Measurements from ENCODE around the gene FGFBP2. TPM values are rescaled to one million over a fixed set of nuclear protein-coding genes. Genes with fewer than 3 reads are reported as not detected.

FGFBP2 gene, protein sequence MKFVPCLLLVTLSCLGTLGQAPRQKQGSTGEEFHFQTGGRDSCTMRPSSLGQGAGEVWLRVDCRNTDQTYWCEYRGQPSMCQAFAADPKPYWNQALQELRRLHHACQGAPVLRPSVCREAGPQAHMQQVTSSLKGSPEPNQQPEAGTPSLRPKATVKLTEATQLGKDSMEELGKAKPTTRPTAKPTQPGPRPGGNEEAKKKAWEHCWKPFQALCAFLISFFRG
- 0.79 TPM for total RNA-seq
- long read RNA-seq, partial matches to known transcripts: 0 of 2 reads
- long read RNA-seq, other reads (novel, unspliced or antisense): 0 of 2 reads

DNA sequence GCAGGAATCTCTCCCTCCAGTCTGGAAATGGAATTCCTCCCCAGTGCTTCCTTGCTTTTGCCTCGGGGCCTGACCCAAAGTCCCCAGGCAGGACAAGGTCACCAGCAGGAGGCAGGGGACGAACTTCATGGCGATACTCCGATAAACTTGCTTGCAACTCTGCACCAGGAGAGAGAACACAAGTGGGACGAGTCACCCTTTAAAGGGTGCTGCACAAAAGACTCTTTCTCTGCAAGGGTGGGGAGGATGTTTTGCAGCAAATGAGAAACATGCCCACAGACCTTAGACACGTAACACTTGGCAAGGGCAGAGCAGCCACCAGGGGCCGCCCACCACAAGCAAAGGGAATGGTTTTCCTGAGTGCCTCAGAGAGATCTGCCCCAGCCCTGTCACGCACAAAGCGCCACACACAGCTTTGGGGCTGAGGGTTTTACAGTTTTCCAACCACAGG, at the start of gene FGFBP2:
TSS of gene FGFBP2 (minus strand) at position 175 of the 451 bp plus-strand sequence. CDS start at position 129, 46 bp downstream.
- intact Hi-C loops (cut with micrococcal nuclease): no loop called here
- ATAC-seq (peak; percentile 81), DNase-seq (peak; percentile 57)

DNA sequence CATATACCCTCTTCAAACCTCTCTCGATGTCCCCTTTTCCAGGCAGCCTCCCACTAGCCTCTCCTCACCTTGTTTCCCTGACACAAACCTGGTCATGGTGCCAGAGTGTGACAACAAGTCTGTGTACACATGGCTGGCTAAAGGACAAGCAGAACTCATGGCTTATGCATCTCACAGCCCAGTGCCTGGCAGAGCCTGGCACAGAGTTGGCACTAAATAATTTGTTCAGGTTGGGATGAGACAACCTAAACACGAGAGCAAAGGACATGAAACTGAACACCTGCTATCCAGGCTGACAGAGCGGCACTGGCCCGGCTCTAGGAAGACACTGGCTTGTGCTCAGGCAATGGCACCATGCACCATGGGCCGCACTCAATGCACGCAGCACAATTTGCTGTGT, 48.2 kb upstream of the FGFBP2 start:
- ATAC-seq: no peak
- intact Hi-C loops (cut with micrococcal nuclease): no loop called here
- DNase-seq: no peak

DNA sequence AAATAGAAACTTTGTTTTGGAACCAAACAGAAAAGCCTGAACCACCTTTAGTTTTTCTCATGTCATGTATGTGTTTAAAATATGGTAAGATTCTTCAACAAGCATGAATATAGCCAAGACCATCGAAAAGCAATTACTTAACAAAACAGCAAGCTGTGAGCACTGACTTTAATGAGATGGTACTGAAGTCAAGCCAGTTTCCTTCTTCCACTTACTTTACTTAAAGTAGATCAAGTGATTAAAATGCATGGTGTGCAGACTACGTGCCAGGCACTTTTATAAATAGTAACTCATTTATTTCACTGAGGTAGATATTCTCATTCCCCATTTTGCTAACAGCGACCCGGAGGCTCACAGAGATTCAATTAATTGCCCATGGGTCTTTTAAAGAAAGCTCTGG, 46.2 kb upstream of the FGFBP2 start:
- no peak for DNase-seq
- intact Hi-C loops (cut with micrococcal nuclease): no loop called here
- ATAC-seq: no peak

DNA sequence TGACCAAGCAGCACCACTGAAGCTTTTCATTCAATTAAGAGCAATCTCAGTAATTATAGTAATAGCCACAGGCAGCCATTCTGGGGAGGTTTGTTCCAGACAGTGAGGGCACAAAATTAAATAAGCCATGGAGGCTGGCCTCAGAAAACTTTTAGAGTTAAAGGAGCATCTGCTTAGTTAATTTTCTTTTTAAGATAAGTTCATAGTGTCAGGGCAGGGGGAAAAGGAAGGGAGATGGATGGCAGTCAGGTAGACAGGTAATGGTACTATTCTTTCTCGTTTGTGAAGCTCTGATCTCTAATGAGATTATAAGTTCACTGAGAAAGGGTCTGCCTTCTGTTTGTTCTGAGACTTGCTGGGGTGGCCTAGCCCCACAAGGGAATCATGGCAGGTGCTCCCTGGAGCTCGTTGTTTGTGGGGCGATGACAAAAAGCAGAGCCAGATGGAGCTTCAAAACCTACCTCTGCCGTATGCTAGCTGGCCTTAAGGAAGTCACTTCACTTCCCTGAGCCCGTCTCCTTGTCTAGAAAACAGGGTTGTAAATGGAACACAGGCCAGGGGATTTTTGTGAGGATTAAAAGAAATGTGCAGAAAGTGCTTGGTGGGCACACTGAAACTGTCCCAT, 44.6 kb upstream of the FGFBP2 start:
- ATAC-seq: no peak
- intact Hi-C loops (cut with micrococcal nuclease): no loop called here
- DNase-seq: no peak

DNA sequence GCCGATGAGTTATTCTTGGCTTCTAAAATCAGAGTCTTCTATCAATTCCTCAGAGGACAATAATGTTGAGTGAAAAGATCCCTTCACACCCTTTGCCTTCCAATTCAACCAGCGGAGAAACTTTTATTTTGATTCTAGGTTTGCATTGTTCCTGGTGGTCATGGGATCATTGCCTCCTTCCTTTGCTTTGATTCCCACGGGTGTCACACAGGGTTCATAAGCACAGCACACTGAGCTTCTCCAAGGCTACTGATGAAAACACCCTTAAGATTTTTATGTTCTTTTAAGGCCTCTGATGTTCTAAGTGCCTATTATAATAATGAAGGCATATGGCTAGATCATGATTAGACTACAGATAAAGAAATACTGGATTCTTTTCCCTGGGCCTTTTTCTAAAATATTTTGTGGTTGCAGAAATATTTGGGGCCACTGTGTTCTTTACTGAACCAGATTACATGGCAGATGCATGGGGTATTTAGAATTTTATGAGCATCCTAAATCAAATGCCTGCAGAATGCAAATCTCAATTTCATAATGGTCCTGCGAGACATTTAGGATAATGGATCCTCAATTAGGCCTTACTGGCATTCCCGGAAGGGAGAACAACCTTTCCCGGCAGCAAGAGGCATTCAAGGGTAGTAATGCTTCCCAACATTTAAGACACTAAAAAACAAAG, 43.9 kb upstream of the FGFBP2 start:
- no peak for ATAC-seq
- intact Hi-C loops (cut with micrococcal nuclease): no loop called here
- DNase-seq: no peak

DNA sequence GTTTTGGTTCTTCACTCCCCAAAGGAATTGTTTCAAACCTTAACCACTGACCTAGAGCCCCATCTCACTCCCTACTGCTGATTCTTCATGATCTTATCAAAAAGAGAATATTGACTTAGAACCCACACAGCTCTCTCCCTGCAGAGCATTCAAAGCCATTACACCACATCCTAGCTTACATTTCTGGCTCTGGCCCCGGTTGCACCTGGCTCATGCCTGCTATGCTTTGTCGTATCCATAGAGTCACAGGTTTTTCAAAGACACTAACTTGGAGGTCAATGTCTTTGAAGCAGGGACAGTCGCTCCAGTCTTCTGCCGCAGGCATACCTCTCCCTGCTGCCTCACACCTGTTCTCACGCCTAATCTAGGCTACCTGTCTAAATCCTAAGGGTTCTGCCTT, 42.7 kb upstream of the FGFBP2 start:
- DNase-seq (no peak), ATAC-seq (no peak)
- intact Hi-C loops (cut with micrococcal nuclease): no loop called here

DNA sequence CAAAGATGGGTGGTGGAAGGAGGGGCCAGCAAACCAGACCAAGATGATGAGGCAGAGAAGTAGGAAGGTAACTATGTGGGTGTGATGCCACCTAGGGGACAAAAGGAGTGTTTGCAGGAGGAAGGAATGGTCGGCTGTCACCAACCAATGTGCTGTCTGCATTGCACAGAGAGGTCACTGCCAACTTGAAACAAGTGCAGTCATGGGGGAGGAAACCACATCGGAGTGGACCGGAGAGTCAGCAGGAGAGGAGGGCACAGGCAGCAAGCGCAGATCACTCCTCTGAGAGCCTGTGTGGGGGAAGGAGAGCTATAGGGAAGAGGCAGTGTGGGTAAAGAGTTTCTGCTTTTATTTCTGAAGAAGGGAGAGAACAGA, 38.5 kb upstream of the FGFBP2 start:
- ATAC-seq (peak; percentile 97), DNase-seq (peak; percentile 37)
- intact Hi-C loops (cut with micrococcal nuclease): loop anchor here (2.0 to 5.0 kb wide), 2 partner anchors 119 to 194 kb away; no protein-coding TSS in a partner anchor

DNA sequence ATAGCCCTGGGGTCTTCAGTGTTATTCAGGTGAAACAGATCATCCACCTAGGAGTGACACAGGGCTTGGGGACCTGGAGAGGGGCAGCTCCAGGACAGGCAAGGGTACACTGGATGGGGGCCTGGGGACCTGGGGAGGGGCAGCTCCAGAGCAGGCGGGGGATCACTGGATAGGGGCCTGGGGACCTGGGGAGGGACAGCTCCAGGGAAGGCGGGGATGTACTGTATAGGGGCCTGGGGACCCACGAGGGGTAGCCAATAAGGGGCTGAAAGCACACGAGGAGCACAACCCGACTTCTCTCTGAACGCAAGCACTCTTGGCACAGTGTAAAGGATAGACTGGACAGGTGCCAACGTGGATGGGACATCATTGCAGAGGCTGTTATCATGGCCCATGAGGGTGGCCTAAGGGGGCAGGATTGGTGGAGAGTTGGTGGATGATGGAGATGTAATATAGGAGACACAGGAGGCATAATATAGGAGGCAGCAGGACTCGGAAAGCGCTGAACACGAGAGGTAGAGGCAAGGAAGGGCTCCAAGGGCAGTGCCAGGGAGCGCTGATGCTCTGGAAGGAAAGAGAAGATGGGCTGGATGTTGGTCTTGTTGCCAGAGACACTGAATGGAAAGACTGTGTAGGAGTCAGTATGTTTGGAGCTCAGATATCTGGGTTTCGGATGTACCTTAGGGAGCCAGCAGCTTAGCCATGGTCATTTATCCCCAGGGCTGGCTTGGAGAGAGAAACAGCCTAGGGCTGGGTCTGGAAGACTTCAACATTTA, 37.9 kb upstream of the FGFBP2 start:
- intact Hi-C loops (cut with micrococcal nuclease): loop anchor here (2.0 to 5.0 kb wide), 2 partner anchors 118 to 194 kb away; no protein-coding TSS in a partner anchor
- DNase-seq (no peak), ATAC-seq (peak; percentile 12)

DNA sequence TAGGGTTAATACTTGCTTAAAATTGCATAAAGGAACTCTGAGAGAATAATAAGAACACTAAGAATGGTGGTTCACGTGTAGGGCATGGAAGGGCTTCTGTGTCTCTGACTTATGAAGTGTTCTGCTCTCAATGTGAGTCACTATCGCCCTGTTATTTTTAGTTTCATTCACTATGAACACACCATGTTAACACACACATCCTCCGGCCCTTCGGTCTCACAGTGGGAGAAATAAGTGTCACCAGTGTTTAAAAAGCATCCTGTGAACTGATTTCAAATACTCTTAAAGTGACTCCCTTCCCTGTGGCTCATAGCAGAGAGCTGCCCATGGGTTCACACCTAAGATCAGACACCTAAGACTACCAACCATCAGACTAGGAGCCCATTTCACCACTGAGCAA, 33.8 kb upstream of the FGFBP2 start:
- no peak for DNase-seq
- intact Hi-C loops (cut with micrococcal nuclease): no loop called here

DNA sequence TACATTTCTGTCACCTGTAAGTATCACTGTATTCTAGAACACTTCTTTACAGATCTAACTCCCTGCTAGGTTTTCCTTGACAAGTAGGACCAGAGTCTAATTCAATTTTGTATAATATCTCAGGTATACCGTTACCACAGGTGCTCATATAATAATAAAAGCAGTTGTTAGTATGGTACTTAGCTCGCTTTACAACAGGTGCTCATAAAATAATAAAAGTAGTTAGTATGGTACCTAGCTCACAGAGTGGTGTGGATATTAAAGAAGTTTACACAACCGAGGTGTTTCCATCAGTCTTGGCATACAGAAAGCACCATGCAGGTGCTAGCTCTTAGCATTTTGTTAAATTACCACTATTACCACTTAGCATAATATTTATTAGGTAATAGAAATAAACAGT, 32.9 kb upstream of the FGFBP2 start:
- ATAC-seq (no peak), DNase-seq (no peak)
- intact Hi-C loops (cut with micrococcal nuclease): no loop called here

More for the DNA sequence above, 33.8 kb upstream of the FGFBP2 start:
- peak; percentile 73 for ATAC-seq

DNA sequence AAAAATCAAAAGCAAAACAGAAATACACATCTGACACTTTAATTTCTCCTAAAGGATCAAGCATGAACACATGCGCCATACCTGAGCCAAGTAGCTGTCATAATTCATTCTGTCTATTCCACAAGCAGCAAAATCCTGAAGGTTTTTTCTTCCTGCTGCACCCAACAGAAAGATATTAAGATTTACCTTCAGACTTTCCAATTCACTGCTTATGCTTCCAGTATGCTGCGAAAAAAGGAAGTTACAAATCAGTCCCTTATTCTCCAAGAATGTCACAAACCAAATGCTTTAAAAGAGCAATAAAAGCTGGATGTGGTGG, 29.2 kb upstream of the FGFBP2 start:
- no peak for ATAC-seq
- intact Hi-C loops (cut with micrococcal nuclease): no loop called here
- no peak for DNase-seq

DNA sequence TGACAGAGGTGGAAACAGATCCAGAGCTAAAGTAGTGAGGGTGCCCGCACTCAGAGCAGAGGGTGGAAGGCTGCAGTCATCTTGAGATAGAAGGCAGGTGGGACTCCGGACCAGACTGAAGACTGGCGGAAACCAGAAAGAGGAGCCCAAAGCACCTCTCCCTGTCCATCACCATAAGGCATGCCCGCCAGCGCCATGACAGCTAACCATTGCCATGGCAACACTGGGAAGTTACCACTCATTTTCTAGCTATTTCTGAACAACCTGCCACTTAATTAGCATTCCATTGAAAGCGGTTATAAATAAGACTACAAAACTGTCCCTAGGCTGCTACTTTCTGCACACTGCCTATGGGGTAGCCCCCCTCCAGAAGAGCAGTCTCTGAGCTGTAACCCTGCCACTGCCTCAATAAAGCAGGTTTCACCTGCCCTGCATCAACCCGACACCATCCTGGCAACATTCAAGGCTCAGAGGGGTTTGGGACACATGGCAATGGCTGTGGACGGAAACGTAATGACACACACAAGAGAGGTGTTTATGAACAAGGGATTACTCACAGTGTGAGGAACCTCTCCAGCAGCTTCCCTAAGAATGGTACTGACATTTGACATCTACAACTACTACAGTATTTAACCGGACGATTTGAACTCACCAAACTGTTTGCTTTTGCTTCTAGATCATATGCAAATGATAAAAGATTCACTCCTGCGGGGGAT, 27.8 kb upstream of the FGFBP2 start:
- no peak for DNase-seq
- no peak for ATAC-seq
- intact Hi-C loops (cut with micrococcal nuclease): no loop called here

DNA sequence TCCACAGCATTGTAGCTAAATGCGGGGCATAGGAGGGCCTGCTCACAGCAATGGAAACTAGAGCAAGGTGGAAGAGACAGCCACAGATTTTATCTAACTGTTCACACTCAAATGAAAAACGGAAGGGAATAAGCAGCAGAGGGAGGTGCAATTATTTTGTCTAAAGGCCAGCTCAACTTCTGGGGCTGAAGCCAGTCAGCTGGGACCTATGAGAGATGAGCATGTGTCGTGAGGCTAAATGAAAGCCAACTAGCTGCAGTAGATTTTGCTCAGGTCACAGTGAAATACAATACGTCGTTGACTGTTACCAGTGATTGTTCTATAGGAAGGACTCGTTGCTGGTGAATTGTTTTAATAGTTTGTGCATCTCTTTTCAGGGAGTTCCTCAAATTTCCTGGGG, 26.4 kb upstream of the FGFBP2 start:
- intact Hi-C loops (cut with micrococcal nuclease): no loop called here
- no peak for ATAC-seq
- DNase-seq: no peak

DNA sequence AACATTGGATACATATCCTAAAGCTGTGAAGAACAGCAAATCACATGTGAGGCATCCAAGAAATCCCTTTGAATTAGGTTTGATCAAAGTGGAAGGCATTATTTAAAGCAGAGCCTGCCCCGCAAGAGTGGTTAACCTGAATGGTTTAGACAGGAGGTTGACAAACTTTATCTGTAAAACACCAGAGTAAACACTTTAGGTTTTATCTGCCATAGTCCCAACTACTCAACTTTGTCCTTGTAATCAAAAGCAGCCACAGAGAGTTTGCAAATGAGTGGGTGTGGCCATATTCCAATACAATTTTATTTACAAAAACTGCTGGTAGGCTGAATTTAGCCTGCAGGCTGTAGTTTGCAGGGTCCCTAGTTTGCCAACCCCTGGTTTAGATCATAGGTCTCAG, 25.2 kb upstream of the FGFBP2 start:
- intact Hi-C loops (cut with micrococcal nuclease): no loop called here
- no peak for DNase-seq
- no peak for ATAC-seq

DNA sequence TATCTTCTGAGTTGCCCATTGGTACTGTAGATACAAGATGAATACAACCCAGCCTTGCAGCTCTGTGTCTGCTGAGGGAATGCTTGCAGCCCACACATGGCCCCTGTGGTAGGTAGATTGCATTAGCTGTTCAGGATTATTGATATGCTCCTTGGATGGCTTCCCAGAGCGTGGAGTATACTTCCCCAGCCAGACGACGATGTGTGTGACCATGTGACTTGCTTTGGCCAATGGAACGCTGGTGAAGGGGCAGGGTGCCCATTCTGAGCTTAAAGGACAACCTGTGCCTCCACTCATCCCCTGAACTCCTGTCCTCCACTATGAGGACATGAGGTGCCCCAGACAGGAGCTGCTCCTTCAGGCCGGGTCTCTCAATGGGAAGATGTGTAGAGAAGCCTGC, 23.9 kb upstream of the FGFBP2 start:
- ATAC-seq (no peak), DNase-seq (no peak)
- intact Hi-C loops (cut with micrococcal nuclease): no loop called here

DNA sequence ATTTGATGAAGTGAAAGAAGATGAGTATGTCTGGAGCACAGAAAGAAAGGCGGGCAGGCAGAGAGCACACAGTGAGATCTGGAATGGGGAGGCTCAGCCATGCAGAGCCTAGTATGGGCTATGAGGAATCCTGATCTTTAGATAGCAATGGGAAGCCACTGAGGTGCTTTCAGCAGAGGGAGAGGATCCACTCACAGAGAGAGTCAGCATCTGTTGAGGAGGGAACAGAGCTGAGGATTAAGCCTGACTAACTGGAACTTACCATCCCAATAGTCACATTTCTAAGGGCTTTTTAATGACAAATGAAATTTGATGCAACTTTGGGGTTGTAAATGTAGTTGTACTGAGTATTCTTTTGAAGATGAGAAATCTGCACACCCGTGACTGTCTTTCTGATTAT, 20.6 kb upstream of the FGFBP2 start:
- DNase-seq (no peak), ATAC-seq (no peak)
- intact Hi-C loops (cut with micrococcal nuclease): no loop called here

DNA sequence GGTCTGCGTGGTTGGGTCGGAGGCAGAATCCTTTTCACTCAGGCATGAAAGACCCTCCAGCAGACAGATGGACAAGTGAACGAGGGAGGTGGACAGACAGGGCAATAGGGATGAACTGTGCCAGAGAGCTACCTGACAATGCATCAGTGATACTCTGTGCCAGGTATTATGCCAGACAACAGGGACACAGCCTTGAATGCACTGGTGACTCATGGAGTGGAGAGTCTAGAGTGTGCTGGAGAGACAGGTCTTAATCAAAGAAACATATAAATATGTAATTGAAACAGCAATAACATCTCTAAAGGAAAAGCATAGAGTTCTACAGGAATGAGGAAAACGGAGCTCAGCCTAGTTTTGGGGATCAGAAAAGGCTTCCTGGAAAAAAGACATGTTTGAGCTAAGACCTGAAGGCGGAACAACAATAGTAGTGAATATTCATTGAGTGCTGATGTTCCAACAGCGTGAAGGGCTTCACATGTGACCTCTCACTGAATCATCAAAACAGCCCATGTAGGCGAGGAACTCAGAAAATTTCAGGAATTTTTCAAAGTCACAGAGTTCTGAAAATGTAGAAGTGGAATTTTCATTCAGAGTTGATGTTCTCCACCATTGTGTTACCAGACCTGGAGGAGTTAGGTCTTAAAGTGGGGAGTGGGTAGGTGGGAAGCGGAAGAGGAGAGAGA, 20.0 kb upstream of the FGFBP2 start:
- DNase-seq (no peak), ATAC-seq (no peak)
- intact Hi-C loops (cut with micrococcal nuclease): no loop called here

Measured in left ventricle myocardium superior (tissue), 1 donor.